Tibial nerve (tissue), 4 donors: ENCODE data around the gene HOXD10. TPM values are rescaled to one million over a fixed set of nuclear protein-coding genes. Genes with fewer than 3 reads are reported as not detected.

Experiments used
- DNase-seq, 2 donors: peaks; one replicate each; pipeline ENCODE4 v3.0.0-alpha.2; 2019; ENCODE audit warnings: low spot score in 2 of 2
- H3K27ac ChIP-seq, 4 donors: fragments of 200-600 bp; sonication (generic) in 3 of 4; one replicate each; pipeline ENCODE4 v1.5.1; 2017 to 2019; ENCODE audit warnings: mild to moderate bottlenecking in 1 of 4
- H3K27me3 ChIP-seq, 2 donors: fragments of 200-600 bp; sonication (generic) in 1 of 2; one replicate each; pipeline versions ENCODE4 v1.5.1 to v1.6.0; 2017 to 2019
- H3K36me3 ChIP-seq, 3 donors: fragments of 200-600 bp; sonication (generic); one replicate each; pipeline ENCODE4 v1.5.1; 2018 to 2019
- H3K4me1 ChIP-seq, 4 donors: fragments of 200-600 bp; sonication (generic) in 3 of 4; one replicate each; pipeline ENCODE4 v1.5.1; 2017 to 2019
- H3K4me3 ChIP-seq, 4 donors: fragments of 200-600 bp; sonication (generic) in 3 of 4; one replicate each; pipeline ENCODE4 v1.5.1; 2017 to 2019; ENCODE audit warnings: mild to moderate bottlenecking in 1 of 4, moderate library complexity in 1 of 4
- H3K9me3 ChIP-seq, 4 donors: fragments of 200-600 bp; sonication (generic) in 3 of 4; one replicate each; pipeline ENCODE4 v1.5.1; 2017 to 2019
- EP300 ChIP-seq, 2 donors: sonication (generic); formaldehyde crosslinking; IDR thresholded peaks; one replicate each; pipeline ENCODE4 v1.6.1; 2017; ENCODE audit warnings: antibody characterized with exemption in 2 of 2, mild to moderate bottlenecking in 1 of 2
- POLR2A ChIP-seq, 2 donors: fragments of 450-650 bp; IDR thresholded peaks; one replicate each; pipeline ENCODE4 v1.6.1; 2017; ENCODE audit warnings: antibody characterized with exemption in 2 of 2, mild to moderate bottlenecking in 2 of 2, moderate library complexity in 2 of 2
- WGBS, 2 donors: methylation state at CpG; one replicate each; pipeline ENCODE4 v1.1.5; 2018; 5-methylcytosine and 5-hydroxymethylcytosine counted together
- total RNA-seq, 4 donors: library from RNA; depleted of rRNA; stranded (reverse); fragments of >200 nt; gene quantifications; one replicate each; pipeline ENCODE4 v1.1.0, GENCODE V29; 2016
- TF ChIP-seq, protein P1 (sequence below), 5 experiments: fragments of 200-600 bp in 3 of 5; fragments of 450-650 bp in 2 of 5; sonication (generic) in 3 of 5; IDR thresholded peaks; one replicate each; pipeline ENCODE4 v1.5.1; 2016 to 2019; ENCODE audit warnings: antibody characterized with exemption in 5 of 5, mild to moderate bottlenecking in 3 of 5, moderate library complexity in 2 of 5

HOXD10 gene
- total RNA-seq, 4 donors from 2014 or later: 0.39 to 2.1 (median 1.1) TPM

DNA sequence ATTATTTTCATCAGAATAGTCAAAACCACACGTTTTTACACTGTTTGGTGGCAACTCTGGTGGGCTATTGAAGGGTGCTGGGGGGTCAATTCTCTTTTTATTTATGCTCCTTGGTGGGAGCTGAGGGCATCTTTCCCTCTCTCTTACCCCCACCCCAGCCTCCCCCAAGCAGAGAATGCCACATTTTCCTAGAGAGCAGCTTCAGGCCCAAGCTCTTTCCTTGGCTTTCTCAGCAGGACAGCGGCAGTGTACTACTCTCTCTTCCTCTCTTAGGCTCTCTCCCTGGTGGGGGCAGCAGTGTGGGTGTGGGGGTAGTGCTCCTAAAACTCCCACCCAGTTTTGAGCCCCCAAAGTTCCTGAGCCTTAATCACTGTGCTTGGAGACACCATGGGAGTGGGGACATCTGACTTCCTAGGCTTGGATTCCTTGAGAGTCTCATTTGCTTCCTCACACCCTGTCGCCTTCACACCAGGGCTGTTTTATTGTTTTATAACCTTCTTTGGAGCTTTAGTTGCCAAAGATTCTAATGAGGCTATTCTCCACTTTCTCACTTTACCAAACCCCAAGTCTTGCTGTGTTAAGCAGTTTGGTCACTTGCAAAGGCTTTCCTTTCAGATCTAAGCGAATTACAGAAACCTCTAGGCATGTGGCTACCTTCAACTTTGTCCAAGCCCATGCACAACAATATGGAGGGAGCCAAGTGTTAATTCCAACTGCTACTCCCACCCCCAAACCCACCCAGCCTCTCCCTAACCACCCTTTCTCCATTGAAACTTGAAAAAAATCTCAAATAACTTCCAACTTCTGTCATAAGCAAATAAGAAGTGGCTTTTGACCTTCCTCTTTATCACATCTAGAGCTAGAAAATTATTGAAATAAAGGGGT is 28.7 kb downstream of the HOXD10 start:
- no peaks in the 10 kb centered on the region for H3K9me3 ChIP-seq
- no peak for DNase-seq
- peaks cover 0 to 18% (median 0%) of the 10 kb centered on the region in 3 donors for H3K36me3 ChIP-seq
- H3K4me1 ChIP-seq: peaks cover 0 to 8% (median 0%) of the 10 kb centered on the region in 4 donors
- WGBS, 2 donors: 74 to 85% methylated on average over 4 of the region's 4 CpGs
- TF ChIP-seq POLR2A (IDR thresholded peaks at IDR 0.05) (no peak), EP300 (IDR thresholded peaks at IDR 0.05) (no peak)
- TF ChIP-seq, protein P1, sequence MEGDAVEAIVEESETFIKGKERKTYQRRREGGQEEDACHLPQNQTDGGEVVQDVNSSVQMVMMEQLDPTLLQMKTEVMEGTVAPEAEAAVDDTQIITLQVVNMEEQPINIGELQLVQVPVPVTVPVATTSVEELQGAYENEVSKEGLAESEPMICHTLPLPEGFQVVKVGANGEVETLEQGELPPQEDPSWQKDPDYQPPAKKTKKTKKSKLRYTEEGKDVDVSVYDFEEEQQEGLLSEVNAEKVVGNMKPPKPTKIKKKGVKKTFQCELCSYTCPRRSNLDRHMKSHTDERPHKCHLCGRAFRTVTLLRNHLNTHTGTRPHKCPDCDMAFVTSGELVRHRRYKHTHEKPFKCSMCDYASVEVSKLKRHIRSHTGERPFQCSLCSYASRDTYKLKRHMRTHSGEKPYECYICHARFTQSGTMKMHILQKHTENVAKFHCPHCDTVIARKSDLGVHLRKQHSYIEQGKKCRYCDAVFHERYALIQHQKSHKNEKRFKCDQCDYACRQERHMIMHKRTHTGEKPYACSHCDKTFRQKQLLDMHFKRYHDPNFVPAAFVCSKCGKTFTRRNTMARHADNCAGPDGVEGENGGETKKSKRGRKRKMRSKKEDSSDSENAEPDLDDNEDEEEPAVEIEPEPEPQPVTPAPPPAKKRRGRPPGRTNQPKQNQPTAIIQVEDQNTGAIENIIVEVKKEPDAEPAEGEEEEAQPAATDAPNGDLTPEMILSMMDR (IDR thresholded peaks at IDR 0.05): no peak
- H3K27ac ChIP-seq: no peak overlapping the region
- H3K4me3 ChIP-seq: no peak overlapping the region
- peaks cover 0 to 47% of the 10 kb centered on the region in 2 donors for H3K27me3 ChIP-seq

DNA sequence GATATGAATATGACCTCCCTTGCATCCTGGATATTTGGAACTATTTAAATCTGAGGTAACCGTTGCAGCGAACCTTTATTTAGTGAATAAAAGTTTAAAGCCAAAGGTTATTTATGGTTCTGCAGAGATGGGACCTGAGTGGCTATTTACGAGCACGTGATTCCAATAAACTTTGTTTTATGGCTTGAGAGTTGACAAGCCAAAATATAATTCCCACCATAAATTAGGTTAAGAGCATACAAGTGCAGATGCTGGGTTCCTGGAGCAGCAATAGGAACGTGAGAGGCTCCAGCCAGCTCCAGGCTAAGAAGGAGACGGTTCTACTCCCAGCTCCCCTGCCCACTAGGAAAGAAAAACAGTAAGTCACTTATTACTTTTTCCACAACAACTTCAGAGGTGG is 29.5 kb downstream of the HOXD10 start:
- Histone ChIP-seq H3K4me1 (peaks cover 0 to under 1% (median 0%) of the 10 kb centered on the region in 4 donors), H3K27me3 (peaks cover 0 to 52% of the 10 kb centered on the region in 2 donors), H3K4me3 (no peak overlapping the region), H3K9me3 (no peaks in the 10 kb centered on the region), H3K36me3 (peaks cover 0 to 26% (median 0%) of the 10 kb centered on the region in 3 donors), H3K27ac (no peak overlapping the region)
- no peak for DNase-seq
- TF ChIP-seq POLR2A (IDR thresholded peaks at IDR 0.05) (no peak), EP300 (IDR thresholded peaks at IDR 0.05) (no peak)
- TF ChIP-seq, protein P1 (IDR thresholded peaks at IDR 0.05): no peak
- WGBS, 2 donors: 74 to 84% methylated on average over 6 of the region's 6 CpGs

DNA sequence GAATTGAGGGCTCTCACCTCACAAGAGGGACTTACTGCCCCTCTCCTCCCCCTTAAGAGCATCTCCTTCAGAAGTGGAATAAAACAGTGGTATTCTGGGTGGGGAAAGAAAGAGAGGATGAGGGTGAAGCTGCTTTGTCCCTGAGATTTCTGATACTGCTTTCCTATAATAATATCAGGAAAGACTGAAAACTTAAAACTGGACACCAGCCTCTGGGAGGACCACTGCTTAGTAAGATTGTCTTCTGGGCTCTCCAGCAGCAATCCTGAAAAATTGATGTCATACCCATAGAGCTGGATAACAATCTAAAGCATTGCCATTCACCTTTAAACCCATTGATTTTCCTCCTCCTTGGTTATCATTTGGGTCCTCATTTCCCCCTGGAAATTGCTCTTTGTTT is 30.1 kb downstream of the HOXD10 start:
- Histone ChIP-seq H3K36me3 (peaks cover 0 to 29% (median 0%) of the 10 kb centered on the region in 3 donors), H3K4me3 (no peak overlapping the region), H3K27ac (no peak overlapping the region), H3K4me1 (no peaks in the 10 kb centered on the region), H3K9me3 (no peaks in the 10 kb centered on the region), H3K27me3 (peaks cover 0 to 57% of the 10 kb centered on the region in 2 donors)
- no peak for TF ChIP-seq EP300 (IDR thresholded peaks at IDR 0.05)
- no peak for DNase-seq

DNA sequence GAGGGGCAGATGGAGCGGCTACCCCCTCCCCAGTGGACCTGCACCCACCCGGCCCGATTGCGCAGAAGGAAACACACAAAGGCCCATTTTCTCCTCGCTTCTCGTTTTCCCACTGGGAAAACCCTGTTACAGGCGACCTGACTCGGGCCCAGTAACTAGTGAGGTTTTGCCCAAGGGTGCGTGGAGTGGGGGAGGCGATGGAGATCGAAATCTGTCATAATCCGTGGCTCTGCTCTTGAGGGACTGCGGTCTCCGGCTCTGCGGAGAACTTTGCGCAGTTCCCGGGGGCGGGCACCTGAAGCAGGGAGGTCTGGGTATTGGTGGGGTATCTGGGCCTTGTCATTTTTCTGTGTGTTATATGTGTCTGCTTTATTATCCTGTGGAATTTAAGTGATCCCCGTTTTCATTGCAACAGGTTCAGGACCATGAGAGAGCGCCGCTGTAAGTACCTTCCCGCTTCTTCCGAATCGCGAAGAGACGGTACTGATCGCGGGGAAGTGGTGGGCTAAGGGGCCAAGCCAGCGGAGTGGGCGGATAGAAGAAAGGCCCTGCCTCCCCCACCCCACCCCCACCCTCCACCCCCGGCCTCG is 30.7 kb downstream of the HOXD10 start:
- H3K4me3 ChIP-seq: no peak overlapping the region
- no peak for DNase-seq

DNA sequence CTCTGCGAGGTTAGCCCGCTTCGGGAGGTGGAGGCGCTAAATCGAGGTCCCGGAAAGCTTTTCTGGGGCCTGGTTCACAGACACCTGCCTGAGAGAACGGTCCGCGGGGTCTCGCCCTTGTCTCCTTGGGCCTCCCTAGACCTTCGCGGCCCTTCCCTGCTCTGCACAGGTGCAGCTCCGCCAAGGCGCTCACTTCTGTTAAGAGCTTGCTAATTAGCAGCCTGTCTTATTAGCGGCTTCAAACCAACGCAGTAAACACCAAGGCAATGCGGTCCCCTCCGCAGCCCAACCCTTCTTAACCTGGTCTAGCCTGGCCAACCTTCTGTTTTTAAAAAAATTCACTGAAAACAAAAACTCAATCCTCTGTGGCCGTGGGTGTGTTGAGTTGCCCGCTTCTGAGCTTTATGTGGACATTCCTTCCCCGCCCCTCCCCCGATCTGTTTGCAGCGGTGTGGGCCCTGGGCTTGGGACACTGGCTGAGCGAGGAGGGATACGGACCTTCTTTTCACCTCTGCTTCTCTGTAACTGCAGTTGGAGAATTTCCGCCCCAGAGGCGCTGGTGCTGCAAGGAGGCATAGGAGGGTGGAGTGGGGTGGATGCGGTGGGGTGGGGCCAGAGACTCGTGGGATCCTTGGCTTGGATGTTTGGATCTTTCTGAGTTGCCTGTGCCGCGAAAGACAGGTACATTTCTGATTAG is 31.4 kb downstream of the HOXD10 start:
- H3K27ac ChIP-seq: no peak overlapping the region
- no peaks in the 10 kb centered on the region for H3K4me1 ChIP-seq
- H3K9me3 ChIP-seq: no peaks in the 10 kb centered on the region
- no peak for DNase-seq
- no peak overlapping the region for H3K4me3 ChIP-seq
- peaks cover 0 to 39% (median 0%) of the 10 kb centered on the region in 3 donors for H3K36me3 ChIP-seq
- H3K27me3 ChIP-seq: peaks cover 0 to 70% of the 10 kb centered on the region in 2 donors
- WGBS, 2 donors: 72 to 74% methylated on average over 27 to 30 of the region's 31 CpGs
- TF ChIP-seq POLR2A (IDR thresholded peaks at IDR 0.05) (no peak), EP300 (IDR thresholded peaks at IDR 0.05) (no peak)
- TF ChIP-seq, protein P1 (IDR thresholded peaks at IDR 0.05): no peak

More for the DNA sequence above, 30.7 kb downstream of the HOXD10 start:
- Histone ChIP-seq H3K27me3 (peaks cover 0 to 64% of the 10 kb centered on the region in 2 donors), H3K9me3 (no peaks in the 10 kb centered on the region), H3K27ac (no peak overlapping the region), H3K4me1 (no peaks in the 10 kb centered on the region), H3K36me3 (peaks cover 0 to 32% (median 0%) of the 10 kb centered on the region in 3 donors)
- 74 to 81% methylated on average over 30 to 32 of the region's 32 CpGs for WGBS, 2 donors
- TF ChIP-seq EP300 (IDR thresholded peaks at IDR 0.05) (no peak), POLR2A (IDR thresholded peaks at IDR 0.05) (no peak)
- TF ChIP-seq, protein P1 (IDR thresholded peaks at IDR 0.05): no peak
